ENCODE measurements around the gene KLK11.

- TF ChIP-seq CTCF (IDR thresholded peaks at IDR 0.05; ENCODE audit: low read length) (no peak), EZH2 (optimal IDR thresholded peaks at IDR 0.05; ENCODE audit: low read depth, low read length) (no peak), EZH2phosphoT487 (IDR thresholded peaks at IDR 0.05; ENCODE audit: low read length) (no peak)
Measured at GRCh38 chr19:51009061-51009891, 17.1 kb downstream of the KLK11 start.

Data from MM.1S (cell line).